CD4-positive, alpha-beta T cell treated with Interleukin-4 for 4 hours (primary cell): Measurements from ENCODE around the gene PMEPA1.
A peak's percentile ranks its signal among the peaks of the same experiment; 100 is the strongest.

Experiments
- DNase-seq: peaks from one replicate; pipeline ENCODE4 v3.0.0-alpha.2; 2020

The PMEPA1 gene

GRCh38 chr20:57709823-57710799 lies at the start of gene PMEPA1:
TSS of gene PMEPA1 (minus strand) at chr20:57710015. CDS start at chr20:57709582, 433 bp downstream.
- peak; percentile 94 for DNase-seq

GRCh38 chr20:57757767-57758166 lies 48.0 kb upstream of the PMEPA1 start:
- no peak for DNase-seq

GRCh38 chr20:57756921-57757320 lies 47.1 kb upstream of the PMEPA1 start:
- DNase-seq, result no peak

GRCh38 chr20:57756213-57756612 lies 46.4 kb upstream of the PMEPA1 start:
- no peak for DNase-seq

- no peak for DNase-seq
Observed at GRCh38 chr20:57755609-57756008, 45.8 kb upstream of the PMEPA1 start.

GRCh38 chr20:57754190-57754589 lies 44.4 kb upstream of the PMEPA1 start:
- DNase-seq, result no peak

- DNase-seq, result no peak
Observed at GRCh38 chr20:57753332-57754164, 43.7 kb upstream of the PMEPA1 start.

- no peak for DNase-seq
Observed at GRCh38 chr20:57751411-57751810, 41.6 kb upstream of the PMEPA1 start.

- DNase-seq, result no peak
Observed at GRCh38 chr20:57749869-57750268, 40.1 kb upstream of the PMEPA1 start.

GRCh38 chr20:57749131-57749690 lies 39.4 kb upstream of the PMEPA1 start:
- no peak for DNase-seq

- peak; percentile 43 for DNase-seq
Observed at GRCh38 chr20:57748601-57749130, 38.9 kb upstream of the PMEPA1 start.

- no peak for DNase-seq
Observed at GRCh38 chr20:57747861-57748481, 38.2 kb upstream of the PMEPA1 start.

- no peak for DNase-seq
Observed at GRCh38 chr20:57746832-57747404, 37.1 kb upstream of the PMEPA1 start.

- DNase-seq, result no peak
Observed at GRCh38 chr20:57746201-57746600, 36.4 kb upstream of the PMEPA1 start.

- no peak for DNase-seq
Observed at GRCh38 chr20:57744206-57744605, 34.4 kb upstream of the PMEPA1 start.

- no peak for DNase-seq
Observed at GRCh38 chr20:57743450-57744095, 33.8 kb upstream of the PMEPA1 start.

- DNase-seq, result no peak
Observed at GRCh38 chr20:57742507-57743181, 32.8 kb upstream of the PMEPA1 start.

GRCh38 chr20:57738484-57738883 lies 28.7 kb upstream of the PMEPA1 start:
- no peak for DNase-seq

- no peak for DNase-seq
Observed at GRCh38 chr20:57738053-57738452, 28.2 kb upstream of the PMEPA1 start.

- no peak for DNase-seq
Observed at GRCh38 chr20:57737349-57737748, 27.5 kb upstream of the PMEPA1 start.

GRCh38 chr20:57736738-57737347 lies 27.0 kb upstream of the PMEPA1 start:
- DNase-seq, result no peak
